Measurements from ENCODE around the gene SEC14L6.

DNA sequence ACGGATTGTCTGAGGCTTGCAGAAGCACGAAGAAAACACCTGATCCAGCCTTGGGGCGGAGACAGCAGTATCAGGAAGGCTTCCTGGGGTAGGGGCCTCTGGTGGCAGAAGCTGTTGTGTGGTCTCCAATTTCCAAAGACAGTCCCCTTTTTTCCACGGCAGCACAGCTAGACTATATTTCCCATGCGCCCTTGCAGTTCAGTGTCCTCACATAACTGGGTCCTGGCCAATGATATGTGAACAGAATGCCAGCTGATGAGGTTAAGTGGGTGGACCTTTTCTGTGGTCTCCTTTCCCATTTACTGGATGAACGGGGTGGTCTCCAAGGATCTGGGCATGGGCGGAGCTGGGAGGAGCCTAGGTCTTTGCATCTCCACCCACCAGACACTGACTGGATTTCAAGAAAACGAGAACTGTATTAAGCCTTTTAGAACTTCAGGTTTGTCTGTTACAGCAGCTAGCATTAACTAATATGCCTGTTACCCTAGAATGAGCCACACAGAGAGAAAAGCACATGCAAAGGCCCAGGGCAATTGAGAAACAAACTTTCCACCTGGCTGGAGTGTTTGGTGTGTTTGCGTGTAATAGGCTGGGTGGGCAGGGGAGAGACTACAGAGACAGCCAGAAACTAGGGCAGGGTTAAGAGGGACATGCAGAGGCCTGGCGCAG is 21.7 kb upstream of the SEC14L6 start:
- TF ChIP-seq, protein P1, sequence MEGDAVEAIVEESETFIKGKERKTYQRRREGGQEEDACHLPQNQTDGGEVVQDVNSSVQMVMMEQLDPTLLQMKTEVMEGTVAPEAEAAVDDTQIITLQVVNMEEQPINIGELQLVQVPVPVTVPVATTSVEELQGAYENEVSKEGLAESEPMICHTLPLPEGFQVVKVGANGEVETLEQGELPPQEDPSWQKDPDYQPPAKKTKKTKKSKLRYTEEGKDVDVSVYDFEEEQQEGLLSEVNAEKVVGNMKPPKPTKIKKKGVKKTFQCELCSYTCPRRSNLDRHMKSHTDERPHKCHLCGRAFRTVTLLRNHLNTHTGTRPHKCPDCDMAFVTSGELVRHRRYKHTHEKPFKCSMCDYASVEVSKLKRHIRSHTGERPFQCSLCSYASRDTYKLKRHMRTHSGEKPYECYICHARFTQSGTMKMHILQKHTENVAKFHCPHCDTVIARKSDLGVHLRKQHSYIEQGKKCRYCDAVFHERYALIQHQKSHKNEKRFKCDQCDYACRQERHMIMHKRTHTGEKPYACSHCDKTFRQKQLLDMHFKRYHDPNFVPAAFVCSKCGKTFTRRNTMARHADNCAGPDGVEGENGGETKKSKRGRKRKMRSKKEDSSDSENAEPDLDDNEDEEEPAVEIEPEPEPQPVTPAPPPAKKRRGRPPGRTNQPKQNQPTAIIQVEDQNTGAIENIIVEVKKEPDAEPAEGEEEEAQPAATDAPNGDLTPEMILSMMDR (IDR thresholded peaks at IDR 0.05), result no peak
- no peak for TF ChIP-seq ZFX (IDR thresholded peaks at IDR 0.05; ENCODE audit: borderline replicate concordance)

Measured in 22Rv1 (cell line).